ENCODE measurements around the gene HPGD.

- TF ChIP-seq CTCF (optimal IDR thresholded peaks at IDR 0.05 in 1 of 3, IDR thresholded peaks at IDR 0.05 in 1 of 3, conservative IDR thresholded peaks at IDR 0.05 in 1 of 3; ENCODE audit: extremely low read depth in 1 of 3, insufficient read depth in 2 of 3, low read length in 3 of 3) (no peak), EZH2 (IDR thresholded peaks at IDR 0.05; ENCODE audit: low read length) (no peak)
Measured at GRCh38 chr4:174505892-174506291, 16.4 kb downstream of the HPGD start.

All from keratinocyte (primary cell).